Chondrocyte (in vitro differentiated cells): ENCODE data around the gene BCAM. TPM values are rescaled to one million over a fixed set of nuclear protein-coding genes. Genes with fewer than 3 reads are reported as not detected.
A peak's percentile ranks its signal among the peaks of the same experiment; 100 is the strongest.

Experiments used
- DNase-seq: peaks from one replicate; pipeline ENCODE4 v3.0.0; 2021; ENCODE audit warnings: mixed read lengths, low spot score
- H3K27ac Mint-ChIP-seq: one replicate; pipeline ENCODE4 v1.8.0; 2021; ENCODE audit warnings: mild to moderate bottlenecking, moderate library complexity, mixed read lengths; ENCODE audit not compliant: unreplicated experiment
- H3K27me3 Mint-ChIP-seq: 2 replicates; pipeline ENCODE4 v1.8.0; 2021; ENCODE audit warnings: low read depth, mixed read lengths
- H3K36me3 Mint-ChIP-seq: 2 replicates; pipeline ENCODE4 v1.8.0; 2021; ENCODE audit warnings: low read depth, mixed read lengths
- H3K4me1 Mint-ChIP-seq: 2 replicates; pipeline ENCODE4 v1.8.0; 2021; ENCODE audit warnings: low read depth, mild to moderate bottlenecking, mixed read lengths
- H3K4me3 Mint-ChIP-seq: one replicate; pipeline ENCODE4 v1.8.0; 2021; ENCODE audit warnings: mild to moderate bottlenecking, moderate library complexity, mixed read lengths; ENCODE audit not compliant: unreplicated experiment
- H3K9me3 Mint-ChIP-seq: 2 replicates; pipeline ENCODE4 v1.8.0; 2021; ENCODE audit warnings: low read depth, mixed read lengths
- CTCF ChIP-seq: fragments of 200-600 bp; sonication (generic); IDR thresholded peaks from 2 replicates; pipeline ENCODE4 v1.5.0; 2021; ENCODE audit warnings: antibody characterized with exemption, mild to moderate bottlenecking, moderate library complexity
- long read RNA-seq: library from polyadenylated mRNA; stranded (forward); transcript quantifications from one replicate; pipeline ENCODE4 v2.0.0, GENCODE V29; 2021
- total RNA-seq: library from RNA; stranded (reverse); gene quantifications from 3 replicates; pipeline ENCODE4 v1.2.1, GENCODE V29; 2021

The BCAM gene
- 4.3 to 15.1 TPM (median 14.0 TPM) in 3 replicates for total RNA-seq
- long read RNA-seq = 0 reads

GRCh38 chr19:44808463-44809371 lies at the start of gene BCAM:
TSS of gene BCAM (plus strand) at chr19:44809103. CDS start at chr19:44809125, 22 bp downstream.
- no peaks in the 10 kb centered on the region for H3K9me3 Mint-ChIP-seq
- no peaks in the 10 kb centered on the region for H3K27me3 Mint-ChIP-seq

GRCh38 chr19:44762038-44762437 lies 46.9 kb upstream of the BCAM start:
- no peak overlapping the region for H3K4me3 Mint-ChIP-seq
- peaks cover 18% of the 10 kb centered on the region for H3K4me1 Mint-ChIP-seq
- peaks cover 11% of the 10 kb centered on the region for H3K36me3 Mint-ChIP-seq
- DNase-seq = no peak
- no peaks in the 10 kb centered on the region for H3K9me3 Mint-ChIP-seq
- H3K27ac Mint-ChIP-seq = no peak overlapping the region
- no peaks in the 10 kb centered on the region for H3K27me3 Mint-ChIP-seq
- no peak for TF ChIP-seq CTCF

More at GRCh38 chr19:44808463-44809371, at the start of gene BCAM:
- H3K4me1 Mint-ChIP-seq = peaks cover 26% of the 10 kb centered on the region
- peak within 1 kb of the TSS; percentile 66 for H3K27ac Mint-ChIP-seq
- H3K4me3 Mint-ChIP-seq = peak within 1 kb of the TSS; percentile 71
- TF ChIP-seq CTCF = peak; percentile 9
- H3K36me3 Mint-ChIP-seq = peaks cover 4% of the 10 kb centered on the region
- no peak for DNase-seq

- Mint-ChIP-seq H3K4me3 (no peak overlapping the region), H3K27me3 (no peaks in the 10 kb centered on the region), H3K27ac (peak overlapping the region; percentile 20), H3K36me3 (no peaks in the 10 kb centered on the region), H3K9me3 (peaks cover 4% of the 10 kb centered on the region), H3K4me1 (peaks cover 1% of the 10 kb centered on the region)
- TF ChIP-seq CTCF = no peak
- DNase-seq = no peak
Measured at GRCh38 chr19:44765033-44765948, 43.6 kb upstream of the BCAM start.

GRCh38 chr19:44765949-44766335 lies 43.0 kb upstream of the BCAM start:
- H3K36me3 Mint-ChIP-seq = no peaks in the 10 kb centered on the region
- H3K27ac Mint-ChIP-seq = no peak overlapping the region
- no peak overlapping the region for H3K4me3 Mint-ChIP-seq
- H3K9me3 Mint-ChIP-seq = peaks cover 4% of the 10 kb centered on the region
- H3K27me3 Mint-ChIP-seq = no peaks in the 10 kb centered on the region
- H3K4me1 Mint-ChIP-seq = peaks cover 8% of the 10 kb centered on the region
- DNase-seq = no peak
- TF ChIP-seq CTCF = no peak
